ENCODE measurements around the gene ATP2C2. TPM values are rescaled to one million over a fixed set of nuclear protein-coding genes. Genes with fewer than 3 reads are reported as not detected.

The ATP2C2 gene
- total and polyA plus RNA-seq, 2 of the 8 experiments (the other 6 are each of a cell fraction or from before 2014, with no cell fraction given): 1.2 to 2.8 TPM

DNA sequence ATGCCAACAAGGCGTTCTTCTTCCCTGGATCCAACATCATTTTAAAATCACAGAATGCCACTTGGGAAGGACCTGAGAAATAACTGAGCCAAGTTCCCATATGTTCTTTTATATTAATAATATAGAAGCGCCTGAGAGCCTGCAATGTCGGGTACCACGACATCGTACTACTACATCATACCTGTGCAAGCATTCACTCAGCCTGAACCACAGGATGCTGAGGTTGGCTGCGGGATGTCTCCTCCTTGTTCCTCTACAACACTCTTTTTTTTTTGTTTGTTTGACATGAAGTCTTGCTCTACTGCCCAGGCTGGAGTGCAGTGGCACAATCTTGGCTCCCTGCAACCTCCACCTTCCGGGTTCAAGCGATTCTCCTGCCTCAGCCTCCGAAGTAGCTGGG is 2.1 kb upstream of the ATP2C2 start:
- H4K5ac ChIP-seq (ENCODE audit: insufficient read length, low read depth, low read length): no peak overlapping the region
- H3K79me1 ChIP-seq (ENCODE audit: low read depth, low read length): no peaks in the 10 kb centered on the region
- no peak overlapping the region for H2AFZ ChIP-seq (ENCODE audit: low read length)
- H3K23me2 ChIP-seq (ENCODE audit: low read depth, low read length): peaks cover 11% of the 10 kb centered on the region; the same call in 1 of the 2 replicates
- FAIRE-seq: no peak
- no peak overlapping the region for H2BK15ac ChIP-seq (ENCODE audit: low read length)
- ChIA-PET POLR2A (ENCODE audit: partially characterized antibody) (no interaction called here), CTCF (ENCODE audit: partially characterized antibody) (interaction anchor here (1.0 to 1.8 kb wide), 5 partner anchors 10 to 89 kb away, joined by 3 to 6 read pairs (median 4); no protein-coding TSS in a partner anchor)
- no peak overlapping the region for H3K27ac ChIP-seq (ENCODE audit: low read depth, low read length)
- H2AK5ac ChIP-seq (ENCODE audit: low read depth, low read length): no peak overlapping the region
- peaks cover 0 to 18% (median 15%) of the 10 kb centered on the region in 4 experiments; a peak in 6 of 7 replicates for H3K27me3 ChIP-seq (replicated peaks in 1 of 4; ENCODE audit: control insufficient read depth in 3 of 4, extremely low read depth in 1 of 4, insufficient read depth in 3 of 4, low read length in 3 of 4)
- H2BK120ac ChIP-seq (replicated peaks; ENCODE audit: low read depth, low read length): no peak overlapping the region
- H3K14ac ChIP-seq (ENCODE audit: insufficient read length): no peak overlapping the region
- no peak overlapping the region for H2BK20ac ChIP-seq (ENCODE audit: low read length)
- no peak overlapping the region for H3K18ac ChIP-seq (ENCODE audit: extremely low read depth, low read length)
- H4K8ac ChIP-seq (ENCODE audit: extremely low read depth, insufficient read depth, low read length): no peak overlapping the region
- no peak overlapping the region for H3K4me2 ChIP-seq (ENCODE audit: insufficient read depth in 1 of 2, low read depth in 2 of 2, low read length in 2 of 2)
- no peaks in the 10 kb centered on the region for H3K79me2 ChIP-seq (ENCODE audit: control insufficient read depth in 1 of 2, insufficient read depth in 2 of 2, low read length in 2 of 2)
- no peak overlapping the region for H2BK5ac ChIP-seq (ENCODE audit: low read depth, low read length)
- no peak overlapping the region for H4K91ac ChIP-seq (replicated peaks; ENCODE audit: insufficient read length, low read length)
- no peak overlapping the region for H3K9ac ChIP-seq (replicated peaks in 1 of 4; ENCODE audit: extremely low read depth in 1 of 4, low read depth in 3 of 4, low read length in 3 of 4)
- no peaks in the 10 kb centered on the region for H3K36me3 ChIP-seq (ENCODE audit: control insufficient read depth in 2 of 4, insufficient read depth in 4 of 4, low read length in 3 of 4)
- peaks cover 2 to 18% (median 14%) of the 10 kb centered on the region in 4 experiments for H3K4me1 ChIP-seq (replicated peaks in 1 of 4; ENCODE audit: control insufficient read depth in 3 of 4, insufficient read depth in 4 of 4, low read length in 3 of 4)
- no peak overlapping the region for H2BK12ac ChIP-seq (ENCODE audit: low read depth, low read length)
- no peak overlapping the region for H3K4me3 ChIP-seq (ENCODE audit: extremely low read depth in 1 of 4, insufficient read depth in 2 of 4, low read depth in 3 of 4, low read length in 4 of 4)
- H3K4ac ChIP-seq (replicated peaks; ENCODE audit: insufficient read length, low read depth, low read length): no peak overlapping the region
- no peak overlapping the region for H3K56ac ChIP-seq (replicated peaks; ENCODE audit: insufficient read length, low read depth, low read length)
- H4K20me1 ChIP-seq (replicated peaks in 1 of 2; ENCODE audit: control insufficient read depth in 1 of 2, insufficient read depth in 2 of 2, low read length in 2 of 2): no peaks in the 10 kb centered on the region
- WGBS, 2 experiments (ENCODE audit: extremely low coverage in 1 of 2, insufficient coverage in 1 of 2, insufficient read length in 1 of 2, insufficient replicate concordance in 2 of 2, low coverage in 1 of 2, low lambda C conversion rate in 2 of 2, missing lambda C conversion rate in 1 of 2): 79% methylated on average over 9 of the region's 9 CpGs; no CpG with 5 or more reads in 1 of the 2 experiments
- no peak overlapping the region for H3K23ac ChIP-seq (ENCODE audit: insufficient read length)
- DNase-seq (ENCODE audit: low read depth in 1 of 2, low spot score in 2 of 2): no peak
- no peaks in the 10 kb centered on the region for H3K9me3 ChIP-seq (ENCODE audit: insufficient read depth in 2 of 2, low read depth in 1 of 2, low read length in 1 of 2)
- no peak for TF ChIP-seq SP4 (IDR thresholded peaks at IDR 0.05; ENCODE audit: low read length)
- no peak for TF ChIP-seq SP2 (IDR thresholded peaks at IDR 0.05; ENCODE audit: low read length)
- TF ChIP-seq, protein P1, sequence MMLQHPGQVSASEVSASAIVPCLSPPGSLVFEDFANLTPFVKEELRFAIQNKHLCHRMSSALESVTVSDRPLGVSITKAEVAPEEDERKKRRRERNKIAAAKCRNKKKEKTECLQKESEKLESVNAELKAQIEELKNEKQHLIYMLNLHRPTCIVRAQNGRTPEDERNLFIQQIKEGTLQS (IDR thresholded peaks at IDR 0.05; ENCODE audit: insufficient read depth, low read depth, low read length): no peak
- TF ChIP-seq JUND (IDR thresholded peaks at IDR 0.05; ENCODE audit: low read length): no peak
- no peak for TF ChIP-seq KDM1A (IDR thresholded peaks at IDR 0.05; ENCODE audit: borderline replicate concordance, low read length)
- TF ChIP-seq, protein P2, sequence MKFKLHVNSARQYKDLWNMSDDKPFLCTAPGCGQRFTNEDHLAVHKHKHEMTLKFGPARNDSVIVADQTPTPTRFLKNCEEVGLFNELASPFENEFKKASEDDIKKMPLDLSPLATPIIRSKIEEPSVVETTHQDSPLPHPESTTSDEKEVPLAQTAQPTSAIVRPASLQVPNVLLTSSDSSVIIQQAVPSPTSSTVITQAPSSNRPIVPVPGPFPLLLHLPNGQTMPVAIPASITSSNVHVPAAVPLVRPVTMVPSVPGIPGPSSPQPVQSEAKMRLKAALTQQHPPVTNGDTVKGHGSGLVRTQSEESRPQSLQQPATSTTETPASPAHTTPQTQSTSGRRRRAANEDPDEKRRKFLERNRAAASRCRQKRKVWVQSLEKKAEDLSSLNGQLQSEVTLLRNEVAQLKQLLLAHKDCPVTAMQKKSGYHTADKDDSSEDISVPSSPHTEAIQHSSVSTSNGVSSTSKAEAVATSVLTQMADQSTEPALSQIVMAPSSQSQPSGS (IDR thresholded peaks at IDR 0.05; ENCODE audit: low read length): no peak
- no peak for TF ChIP-seq SIRT6 (IDR thresholded peaks at IDR 0.05; ENCODE audit: low read length)
- no peak for TF ChIP-seq BRCA1 (IDR thresholded peaks at IDR 0.05; ENCODE audit: low read depth, low read length)
- TF ChIP-seq SAP30 (IDR thresholded peaks at IDR 0.05; ENCODE audit: insufficient read depth, insufficient replicate concordance, low read length): no peak
- TF ChIP-seq E2F6 (IDR thresholded peaks at IDR 0.05): no peak
- no peak for TF ChIP-seq RAD21 (IDR thresholded peaks at IDR 0.05 in 1 of 2, conservative IDR thresholded peaks at IDR 0.05 in 1 of 2; ENCODE audit: low read depth in 2 of 2, low read length in 2 of 2)

Measured in H1 (cell line).